WTC11 (cell line): ENCODE results near the gene MTERF4.

ENCODE experiments used
- FOXJ3 ChIP-seq: sonication (generic); formaldehyde crosslinking; IDR thresholded peaks from 2 replicates; pipeline ENCODE4 v1.9.0; 2021; ENCODE audit warnings: missing genetic modification reagents, mild to moderate bottlenecking, borderline replicate concordance
- GABPB1 ChIP-seq: sonication (generic); formaldehyde crosslinking; IDR thresholded peaks from 2 replicates; pipeline ENCODE4 v1.8.1; 2023; ENCODE audit warnings: mild to moderate bottlenecking, missing genetic modification reagents
- TCF7 ChIP-seq: sonication (generic); formaldehyde crosslinking; IDR thresholded peaks from 2 replicates; pipeline ENCODE4 v1.8.0; 2022; ENCODE audit warnings: mild to moderate bottlenecking, low read depth, missing genetic modification reagents, moderate library complexity
- TEAD4 ChIP-seq: sonication (generic); formaldehyde crosslinking; IDR thresholded peaks from 2 replicates; pipeline ENCODE4 v1.8.0; 2022; ENCODE audit warnings: mild to moderate bottlenecking, missing genetic modification reagents
- ZBTB21 ChIP-seq: sonication (generic); formaldehyde crosslinking; IDR thresholded peaks from 2 replicates; pipeline ENCODE4 v1.8.1; 2023; ENCODE audit warnings: mild to moderate bottlenecking, missing genetic modification reagents, borderline replicate concordance
- ZNF138 ChIP-seq: sonication (generic); formaldehyde crosslinking; conservative IDR thresholded peaks from 2 replicates; pipeline ENCODE4 v1.8.1; 2022; ENCODE audit warnings: mild to moderate bottlenecking, moderate library complexity, missing genetic modification reagents
- TF ChIP-seq, protein P1 (sequence below): sonication (generic); formaldehyde crosslinking; IDR thresholded peaks from 2 replicates; pipeline ENCODE4 v1.8.1; 2022; ENCODE audit warnings: mild to moderate bottlenecking, missing genetic modification reagents, moderate library complexity, borderline replicate concordance
- TF ChIP-seq, protein P2 (sequence below): fragments of 200-600 bp; IDR thresholded peaks from 2 replicates; pipeline ENCODE4 v1.8.0; 2022; ENCODE audit warnings: antibody characterized with exemption
- TF ChIP-seq, protein P3 (sequence below): sonication (generic); formaldehyde crosslinking; IDR thresholded peaks from 2 replicates; pipeline ENCODE4 v1.8.0; 2022; ENCODE audit warnings: mild to moderate bottlenecking, missing genetic modification reagents
- TF ChIP-seq, protein P4 (sequence below): sonication (generic); formaldehyde crosslinking; IDR thresholded peaks from 2 replicates; pipeline ENCODE4 v1.8.1; 2023; ENCODE audit warnings: mild to moderate bottlenecking, missing genetic modification reagents, moderate library complexity
- TF ChIP-seq, protein P5 (sequence below): sonication (generic); formaldehyde crosslinking; IDR thresholded peaks from 2 replicates; pipeline ENCODE4 v1.8.0; 2022; ENCODE audit warnings: mild to moderate bottlenecking, missing genetic modification reagents
- TF ChIP-seq, protein P6 (sequence below): sonication (generic); formaldehyde crosslinking; IDR thresholded peaks from 2 replicates; pipeline ENCODE4 v1.8.1; 2023; ENCODE audit warnings: mild to moderate bottlenecking, moderate library complexity, missing genetic modification reagents
- TF ChIP-seq, protein P7 (sequence below): sonication (generic); formaldehyde crosslinking; IDR thresholded peaks from 2 replicates; pipeline ENCODE4 v1.8.0; 2022; ENCODE audit warnings: missing genetic modification reagents

DNA sequence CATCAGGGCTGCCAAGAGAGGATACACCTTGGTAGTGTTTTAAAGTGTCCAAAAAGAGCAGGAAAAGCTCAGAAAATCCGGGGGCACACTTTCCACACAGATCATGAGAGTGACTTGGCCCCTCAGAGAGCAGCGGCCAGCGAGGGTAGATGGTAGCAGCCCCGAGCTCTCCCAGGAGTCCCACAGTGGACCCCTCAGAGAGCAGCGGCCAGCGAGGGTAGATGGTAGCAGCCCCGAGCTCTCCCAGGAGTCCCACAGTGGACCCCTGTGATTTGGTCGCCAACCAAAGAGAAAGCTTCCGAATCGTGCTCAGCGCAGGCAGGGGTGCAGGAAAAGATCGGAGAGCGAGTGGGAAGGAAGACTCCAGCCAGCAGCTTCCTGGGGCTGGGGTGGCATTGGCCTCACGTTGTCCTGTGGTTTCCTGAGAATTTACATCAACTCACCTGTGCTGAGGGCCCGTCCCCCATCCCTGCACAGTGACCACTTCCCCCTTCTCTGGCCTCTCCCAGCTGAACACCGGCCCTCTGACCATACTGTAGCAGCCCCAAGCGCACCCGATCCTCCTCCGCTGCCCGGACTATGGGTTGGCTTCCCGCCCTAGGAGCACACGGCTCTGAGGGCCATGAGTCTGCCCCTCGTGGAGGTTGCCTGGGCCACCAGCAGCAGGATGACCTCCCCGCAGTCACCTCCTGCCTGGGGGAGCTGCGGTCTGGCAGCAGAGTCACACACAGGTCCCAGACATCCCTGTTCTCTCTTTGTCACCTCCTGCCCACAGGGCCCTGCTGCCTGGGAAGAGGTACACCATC is 33.7 kb downstream of the MTERF4 start:
- TF ChIP-seq, protein P1, sequence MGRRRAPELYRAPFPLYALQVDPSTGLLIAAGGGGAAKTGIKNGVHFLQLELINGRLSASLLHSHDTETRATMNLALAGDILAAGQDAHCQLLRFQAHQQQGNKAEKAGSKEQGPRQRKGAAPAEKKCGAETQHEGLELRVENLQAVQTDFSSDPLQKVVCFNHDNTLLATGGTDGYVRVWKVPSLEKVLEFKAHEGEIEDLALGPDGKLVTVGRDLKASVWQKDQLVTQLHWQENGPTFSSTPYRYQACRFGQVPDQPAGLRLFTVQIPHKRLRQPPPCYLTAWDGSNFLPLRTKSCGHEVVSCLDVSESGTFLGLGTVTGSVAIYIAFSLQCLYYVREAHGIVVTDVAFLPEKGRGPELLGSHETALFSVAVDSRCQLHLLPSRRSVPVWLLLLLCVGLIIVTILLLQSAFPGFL (CRISPR knock-in tag) = no peak
- no peak for TF ChIP-seq FOXJ3 (CRISPR knock-in tag)
- TF ChIP-seq, protein P2, sequence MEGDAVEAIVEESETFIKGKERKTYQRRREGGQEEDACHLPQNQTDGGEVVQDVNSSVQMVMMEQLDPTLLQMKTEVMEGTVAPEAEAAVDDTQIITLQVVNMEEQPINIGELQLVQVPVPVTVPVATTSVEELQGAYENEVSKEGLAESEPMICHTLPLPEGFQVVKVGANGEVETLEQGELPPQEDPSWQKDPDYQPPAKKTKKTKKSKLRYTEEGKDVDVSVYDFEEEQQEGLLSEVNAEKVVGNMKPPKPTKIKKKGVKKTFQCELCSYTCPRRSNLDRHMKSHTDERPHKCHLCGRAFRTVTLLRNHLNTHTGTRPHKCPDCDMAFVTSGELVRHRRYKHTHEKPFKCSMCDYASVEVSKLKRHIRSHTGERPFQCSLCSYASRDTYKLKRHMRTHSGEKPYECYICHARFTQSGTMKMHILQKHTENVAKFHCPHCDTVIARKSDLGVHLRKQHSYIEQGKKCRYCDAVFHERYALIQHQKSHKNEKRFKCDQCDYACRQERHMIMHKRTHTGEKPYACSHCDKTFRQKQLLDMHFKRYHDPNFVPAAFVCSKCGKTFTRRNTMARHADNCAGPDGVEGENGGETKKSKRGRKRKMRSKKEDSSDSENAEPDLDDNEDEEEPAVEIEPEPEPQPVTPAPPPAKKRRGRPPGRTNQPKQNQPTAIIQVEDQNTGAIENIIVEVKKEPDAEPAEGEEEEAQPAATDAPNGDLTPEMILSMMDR = no peak
- TF ChIP-seq, protein P3, sequence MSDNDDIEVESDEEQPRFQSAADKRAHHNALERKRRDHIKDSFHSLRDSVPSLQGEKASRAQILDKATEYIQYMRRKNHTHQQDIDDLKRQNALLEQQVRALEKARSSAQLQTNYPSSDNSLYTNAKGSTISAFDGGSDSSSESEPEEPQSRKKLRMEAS = no peak
- TF ChIP-seq TCF7 = no peak
- TF ChIP-seq GABPB1 (CRISPR knock-in tag) = no peak
- TF ChIP-seq, protein P4, sequence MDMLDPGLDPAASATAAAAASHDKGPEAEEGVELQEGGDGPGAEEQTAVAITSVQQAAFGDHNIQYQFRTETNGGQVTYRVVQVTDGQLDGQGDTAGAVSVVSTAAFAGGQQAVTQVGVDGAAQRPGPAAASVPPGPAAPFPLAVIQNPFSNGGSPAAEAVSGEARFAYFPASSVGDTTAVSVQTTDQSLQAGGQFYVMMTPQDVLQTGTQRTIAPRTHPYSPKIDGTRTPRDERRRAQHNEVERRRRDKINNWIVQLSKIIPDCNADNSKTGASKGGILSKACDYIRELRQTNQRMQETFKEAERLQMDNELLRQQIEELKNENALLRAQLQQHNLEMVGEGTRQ (CRISPR knock-in tag) = no peak
- TF ChIP-seq ZBTB21 (CRISPR knock-in tag) = no peak
- TF ChIP-seq TEAD4 = no peak
- no peak for TF ChIP-seq ZNF138 (CRISPR knock-in tag)
- TF ChIP-seq, protein P5, sequence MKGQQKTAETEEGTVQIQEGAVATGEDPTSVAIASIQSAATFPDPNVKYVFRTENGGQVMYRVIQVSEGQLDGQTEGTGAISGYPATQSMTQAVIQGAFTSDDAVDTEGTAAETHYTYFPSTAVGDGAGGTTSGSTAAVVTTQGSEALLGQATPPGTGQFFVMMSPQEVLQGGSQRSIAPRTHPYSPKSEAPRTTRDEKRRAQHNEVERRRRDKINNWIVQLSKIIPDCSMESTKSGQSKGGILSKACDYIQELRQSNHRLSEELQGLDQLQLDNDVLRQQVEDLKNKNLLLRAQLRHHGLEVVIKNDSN = no peak
- TF ChIP-seq, protein P6, sequence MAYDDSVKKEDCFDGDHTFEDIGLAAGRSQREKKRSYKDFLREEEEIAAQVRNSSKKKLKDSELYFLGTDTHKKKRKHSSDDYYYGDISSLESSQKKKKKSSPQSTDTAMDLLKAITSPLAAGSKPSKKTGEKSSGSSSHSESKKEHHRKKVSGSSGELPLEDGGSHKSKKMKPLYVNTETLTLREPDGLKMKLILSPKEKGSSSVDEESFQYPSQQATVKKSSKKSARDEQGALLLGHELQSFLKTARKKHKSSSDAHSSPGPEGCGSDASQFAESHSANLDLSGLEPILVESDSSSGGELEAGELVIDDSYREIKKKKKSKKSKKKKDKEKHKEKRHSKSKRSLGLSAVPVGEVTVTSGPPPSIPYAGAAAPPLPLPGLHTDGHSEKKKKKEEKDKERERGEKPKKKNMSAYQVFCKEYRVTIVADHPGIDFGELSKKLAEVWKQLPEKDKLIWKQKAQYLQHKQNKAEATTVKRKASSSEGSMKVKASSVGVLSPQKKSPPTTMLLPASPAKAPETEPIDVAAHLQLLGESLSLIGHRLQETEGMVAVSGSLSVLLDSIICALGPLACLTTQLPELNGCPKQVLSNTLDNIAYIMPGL = no peak
- TF ChIP-seq, protein P7, sequence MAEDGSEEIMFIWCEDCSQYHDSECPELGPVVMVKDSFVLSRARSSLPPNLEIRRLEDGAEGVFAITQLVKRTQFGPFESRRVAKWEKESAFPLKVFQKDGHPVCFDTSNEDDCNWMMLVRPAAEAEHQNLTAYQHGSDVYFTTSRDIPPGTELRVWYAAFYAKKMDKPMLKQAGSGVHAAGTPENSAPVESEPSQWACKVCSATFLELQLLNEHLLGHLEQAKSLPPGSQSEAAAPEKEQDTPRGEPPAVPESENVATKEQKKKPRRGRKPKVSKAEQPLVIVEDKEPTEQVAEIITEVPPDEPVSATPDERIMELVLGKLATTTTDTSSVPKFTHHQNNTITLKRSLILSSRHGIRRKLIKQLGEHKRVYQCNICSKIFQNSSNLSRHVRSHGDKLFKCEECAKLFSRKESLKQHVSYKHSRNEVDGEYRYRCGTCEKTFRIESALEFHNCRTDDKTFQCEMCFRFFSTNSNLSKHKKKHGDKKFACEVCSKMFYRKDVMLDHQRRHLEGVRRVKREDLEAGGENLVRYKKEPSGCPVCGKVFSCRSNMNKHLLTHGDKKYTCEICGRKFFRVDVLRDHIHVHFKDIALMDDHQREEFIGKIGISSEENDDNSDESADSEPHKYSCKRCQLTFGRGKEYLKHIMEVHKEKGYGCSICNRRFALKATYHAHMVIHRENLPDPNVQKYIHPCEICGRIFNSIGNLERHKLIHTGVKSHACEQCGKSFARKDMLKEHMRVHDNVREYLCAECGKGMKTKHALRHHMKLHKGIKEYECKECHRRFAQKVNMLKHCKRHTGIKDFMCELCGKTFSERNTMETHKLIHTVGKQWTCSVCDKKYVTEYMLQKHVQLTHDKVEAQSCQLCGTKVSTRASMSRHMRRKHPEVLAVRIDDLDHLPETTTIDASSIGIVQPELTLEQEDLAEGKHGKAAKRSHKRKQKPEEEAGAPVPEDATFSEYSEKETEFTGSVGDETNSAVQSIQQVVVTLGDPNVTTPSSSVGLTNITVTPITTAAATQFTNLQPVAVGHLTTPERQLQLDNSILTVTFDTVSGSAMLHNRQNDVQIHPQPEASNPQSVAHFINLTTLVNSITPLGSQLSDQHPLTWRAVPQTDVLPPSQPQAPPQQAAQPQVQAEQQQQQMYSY (CRISPR knock-in tag) = no peak
